NCI-H1436 (cell line): ENCODE measurements around the gene EPB41L4B.
"Not testable (repeated sequence)": the region's sequence is repeated elsewhere in the genome, so short reads cannot be mapped to it uniquely, and the experiment has no call there.

Source experiments
- DNase-seq: peaks from one replicate; lab custom pipeline; 2025; lab: John Stamatoyannopoulos, UW

The EPB41L4B gene

DNA sequence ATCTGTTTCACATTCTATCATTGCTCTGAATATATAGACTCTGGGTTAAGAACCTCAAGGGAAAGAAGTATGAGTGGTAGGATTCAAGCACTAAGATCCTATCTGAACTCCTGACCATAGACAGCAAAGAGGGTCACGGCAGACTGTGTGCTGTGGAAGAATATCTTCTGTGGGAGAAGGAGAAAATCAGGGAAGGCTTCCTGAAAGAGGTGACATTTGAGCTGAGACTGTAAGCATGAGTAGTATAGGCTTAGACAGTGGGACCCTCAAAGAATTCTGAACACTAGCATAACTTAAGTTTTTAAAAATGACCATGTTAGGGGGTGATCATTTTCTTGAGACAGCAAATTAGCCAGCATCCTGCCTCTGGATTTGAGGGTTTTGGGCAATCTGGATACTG, 157.7 kb downstream of the EPB41L4B start:
- no peak for DNase-seq

DNA sequence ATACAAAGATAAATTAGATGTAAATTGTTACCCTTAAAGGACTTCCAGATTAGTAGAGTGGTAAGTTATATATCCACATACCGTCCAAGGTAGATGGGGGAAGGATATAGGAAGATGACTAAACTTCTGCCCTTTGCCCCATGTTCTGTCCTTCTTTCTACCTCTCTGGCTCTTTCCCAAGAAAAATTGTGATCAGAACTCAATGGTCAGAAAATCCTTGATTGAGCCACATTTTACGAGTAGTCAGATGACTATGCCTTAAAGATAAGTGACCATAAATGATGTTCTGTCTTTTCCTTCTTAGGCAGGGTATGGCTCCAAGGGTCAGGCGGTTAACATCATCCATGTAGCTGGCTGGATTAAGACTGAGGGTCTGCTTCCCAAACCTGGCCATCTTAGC, 158.2 kb downstream of the EPB41L4B start:
- no peak for DNase-seq

DNA sequence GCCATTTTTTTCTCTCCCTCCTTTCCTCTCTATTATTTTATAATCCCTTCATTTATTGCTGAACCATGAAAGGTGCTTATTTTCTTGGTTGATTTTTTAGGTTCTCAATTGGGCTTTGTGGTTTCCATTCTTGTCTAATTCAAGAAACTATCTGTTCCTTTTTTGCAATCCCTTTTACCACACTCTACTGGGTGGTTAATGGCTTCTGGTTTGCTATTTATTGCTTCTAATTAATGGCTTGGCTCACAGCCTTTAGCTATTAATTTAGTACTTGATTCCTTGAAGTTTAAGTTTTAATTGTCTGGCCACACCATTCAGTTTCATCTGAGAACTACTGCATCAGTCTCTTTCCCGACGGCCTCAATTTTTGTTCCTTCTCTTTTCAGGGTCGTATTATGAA, 159.4 kb downstream of the EPB41L4B start:
- no peak for DNase-seq

DNA sequence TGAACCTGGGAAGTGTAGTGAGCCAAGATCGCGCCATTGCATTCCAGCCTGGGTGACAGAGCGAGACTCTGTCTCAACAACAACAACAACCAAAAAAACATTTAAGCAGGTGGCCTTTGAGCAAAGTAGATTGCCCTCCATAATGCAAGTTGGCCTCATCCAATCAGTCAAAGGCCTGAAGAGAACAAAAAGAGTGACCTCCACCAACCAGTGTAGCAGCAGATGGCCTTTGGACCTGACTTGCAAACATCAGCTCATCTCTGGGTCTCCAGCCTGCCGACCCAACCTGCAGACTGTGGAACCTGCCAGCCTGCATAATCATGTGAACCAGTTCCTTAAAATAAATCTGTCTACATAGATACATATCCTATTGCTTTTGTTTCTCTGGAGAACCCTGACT, 161.3 kb downstream of the EPB41L4B start:
- DNase-seq = no peak

DNA sequence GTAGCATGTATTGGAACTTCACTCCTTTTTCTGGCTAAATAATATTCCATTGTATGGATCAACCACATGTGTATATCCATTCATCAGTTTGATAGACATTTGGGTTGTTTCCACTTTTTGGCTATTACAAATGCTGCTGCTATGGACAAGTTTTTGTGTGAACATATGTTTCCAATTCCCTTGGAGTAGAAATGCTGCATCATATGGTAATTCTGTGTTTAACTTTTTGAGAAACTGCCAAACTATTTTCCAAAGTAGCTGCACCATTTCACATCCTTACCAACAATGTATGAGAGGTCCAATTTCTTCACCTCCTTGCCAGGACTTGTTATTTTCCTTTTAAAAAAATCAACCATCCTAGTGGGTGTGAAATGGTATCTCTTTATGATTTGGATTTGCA, 162.2 kb downstream of the EPB41L4B start:
- no peak for DNase-seq

DNA sequence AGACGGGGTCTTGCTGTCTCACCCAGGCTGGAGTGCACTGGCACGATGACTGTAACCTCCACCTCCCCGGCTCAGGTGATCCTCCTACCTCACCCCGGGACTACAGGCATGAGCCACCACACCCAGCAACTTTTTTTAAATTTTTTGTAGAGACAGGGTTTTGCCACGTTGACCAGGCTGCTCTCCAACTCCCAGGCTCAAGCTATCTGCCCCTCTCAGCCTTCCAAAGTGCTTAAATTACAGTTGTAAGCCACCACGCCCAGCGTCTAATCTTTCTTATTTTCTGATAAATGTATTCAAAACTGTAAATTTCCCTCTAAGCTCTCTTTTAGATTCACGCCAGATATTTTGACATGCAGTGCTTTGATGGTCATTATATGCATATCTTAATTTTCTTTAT, 164.2 kb downstream of the EPB41L4B start:
- DNase-seq = no peak

DNA sequence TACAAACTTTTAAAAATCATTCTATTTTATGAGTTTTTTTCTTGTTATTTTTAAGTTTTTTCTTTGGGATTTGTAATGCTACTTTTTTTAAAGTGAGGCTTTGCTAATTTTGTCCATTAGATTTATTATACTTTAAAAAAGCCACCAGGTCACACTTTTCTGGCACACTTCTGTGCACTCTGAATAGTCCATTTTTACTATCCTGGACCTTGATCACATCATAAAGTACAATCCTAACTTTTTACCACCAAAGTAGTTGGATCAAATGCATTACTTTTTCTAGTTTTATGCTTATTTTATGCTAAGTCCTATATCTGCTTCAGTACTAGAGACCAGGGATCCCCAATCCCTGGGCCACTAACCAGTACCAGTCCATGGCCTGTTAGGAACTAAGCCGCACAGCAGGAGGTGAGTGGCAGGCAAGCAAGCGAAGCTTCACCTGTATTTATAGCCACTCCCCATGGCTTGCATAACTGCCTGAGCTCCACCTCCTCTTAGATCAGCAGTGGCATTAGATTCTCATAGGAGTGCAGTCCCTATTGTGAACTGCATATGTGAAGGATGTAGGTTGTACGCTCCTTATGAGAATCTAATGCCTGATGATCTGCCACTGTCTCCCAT, 169.8 kb downstream of the EPB41L4B start:
- DNase-seq = no peak

DNA sequence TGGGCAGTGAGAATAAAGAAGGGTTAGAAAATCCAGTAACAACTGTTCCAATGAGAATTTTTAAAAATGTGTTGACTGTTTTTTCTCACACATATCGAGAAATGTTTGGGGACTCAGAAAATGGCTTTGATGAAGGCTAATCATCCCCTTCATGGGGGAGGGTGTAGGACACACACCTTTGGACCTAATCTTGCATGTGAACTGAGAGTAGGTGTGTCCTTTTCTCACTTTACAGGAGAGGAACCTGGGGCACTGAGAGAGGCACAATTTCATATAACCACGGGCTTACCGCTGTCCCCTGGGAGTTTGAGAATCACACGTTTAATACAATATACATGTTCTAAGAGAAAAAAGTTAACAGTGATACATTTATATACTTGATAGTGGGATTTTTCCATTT, 171.1 kb downstream of the EPB41L4B start:
- no peak for DNase-seq

DNA sequence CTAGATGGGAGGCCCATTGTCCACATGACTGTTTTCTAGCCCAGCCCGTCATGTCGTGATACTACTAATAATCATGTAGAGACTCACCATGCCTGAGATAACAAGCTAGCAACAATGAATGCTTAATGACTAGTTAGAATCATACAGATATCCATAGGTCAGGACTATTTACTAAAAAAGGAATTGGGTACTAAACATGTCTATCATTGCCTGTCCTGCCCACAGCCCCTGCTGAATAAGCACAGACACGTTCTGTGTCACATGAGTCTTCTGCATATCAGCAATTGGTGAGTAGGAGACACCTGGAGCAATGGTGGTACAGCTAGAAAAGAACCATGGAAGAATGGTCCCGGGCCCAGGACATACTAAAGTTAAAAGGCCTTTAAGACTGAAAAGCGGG, 171.8 kb downstream of the EPB41L4B start:
- no peak for DNase-seq

DNA sequence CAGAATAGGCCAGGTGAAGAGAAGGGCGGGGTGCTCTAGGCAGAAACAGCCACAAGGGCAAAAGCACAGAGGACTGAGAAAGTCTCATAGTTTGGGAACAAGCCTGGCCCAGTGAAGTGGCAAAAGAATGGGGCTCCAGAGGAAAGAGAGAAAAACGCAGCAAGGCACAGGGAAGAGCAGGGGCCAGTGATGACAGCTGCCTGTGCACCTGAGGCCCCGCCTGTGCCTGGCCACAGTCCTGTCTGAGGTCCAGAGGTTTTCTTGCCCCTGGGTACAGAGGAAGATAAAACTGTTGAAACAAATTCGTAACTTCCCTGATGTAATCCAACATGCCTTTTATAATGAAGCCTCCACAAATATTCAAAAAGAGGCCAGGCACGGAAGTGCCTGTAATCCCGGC, 175.8 kb downstream of the EPB41L4B start:
- DNase-seq = no peak

DNA sequence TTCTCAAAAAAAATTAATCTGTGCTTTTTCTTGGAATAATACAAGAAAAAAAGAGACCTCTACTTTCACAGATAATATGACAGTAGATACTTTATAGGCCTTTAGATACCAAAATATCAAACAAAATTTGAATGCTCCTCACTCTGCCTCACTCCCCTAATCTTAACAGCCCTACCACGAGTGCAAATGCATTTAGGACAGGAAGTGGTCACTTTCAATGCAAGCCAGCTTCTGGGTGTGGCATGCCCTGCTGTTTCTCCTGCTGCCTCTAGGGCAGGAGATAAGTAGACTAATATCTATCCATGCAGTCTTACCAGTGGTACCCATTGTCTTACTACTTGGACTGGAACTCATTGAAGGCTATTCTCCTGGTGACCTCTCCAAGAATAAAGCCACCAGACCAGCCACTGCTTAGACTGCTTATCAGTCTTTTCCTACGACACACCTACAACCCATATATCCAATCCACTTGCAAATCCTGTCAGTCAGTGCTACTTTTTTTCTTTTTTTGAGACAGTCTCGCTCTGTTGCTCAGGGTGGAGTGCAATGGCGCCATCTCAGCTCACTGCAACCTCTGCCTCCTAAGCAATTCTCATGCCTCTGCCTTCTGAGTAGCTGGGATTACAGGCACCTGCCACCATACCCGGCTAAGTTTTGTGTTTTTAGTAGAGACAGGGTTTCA, 176.8 kb downstream of the EPB41L4B start:
- DNase-seq = no peak

DNA sequence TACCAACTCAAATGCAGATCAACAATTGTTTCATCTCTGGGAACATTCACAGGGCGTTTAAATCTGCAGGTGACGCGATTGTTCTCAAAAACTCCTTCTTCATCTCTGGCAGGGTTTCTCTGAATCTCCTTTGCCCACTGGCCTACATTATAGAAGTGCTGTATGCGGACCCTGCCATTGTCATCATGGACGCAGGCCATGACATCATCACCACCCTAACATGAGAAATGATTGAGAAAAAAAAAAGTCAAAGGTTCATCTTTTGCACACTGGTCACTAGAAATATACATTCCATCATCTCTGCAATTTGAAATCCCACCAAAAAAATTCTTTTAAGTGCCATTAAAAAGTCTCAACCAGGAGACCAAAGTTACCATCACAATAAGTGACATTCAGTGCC, 179.5 kb downstream of the EPB41L4B start:
- DNase-seq = no peak

DNA sequence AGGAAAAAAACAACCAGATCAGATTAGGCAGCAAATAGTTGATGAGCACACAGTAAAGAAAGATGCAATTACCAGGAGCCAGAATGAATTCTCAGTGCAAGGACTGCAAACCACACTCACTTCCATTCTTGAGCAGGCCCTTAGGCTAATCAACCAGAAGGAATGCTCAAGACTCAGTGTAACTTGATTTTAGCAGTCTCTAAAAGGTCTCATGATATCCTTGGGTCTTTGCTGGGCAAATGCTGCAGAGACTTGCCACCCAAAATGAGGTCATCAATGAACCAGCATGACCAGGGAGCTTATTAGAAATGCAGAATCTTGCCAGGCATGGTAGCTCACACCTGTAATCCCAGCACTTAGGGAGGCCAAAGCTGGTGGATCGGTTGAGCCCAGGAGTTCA, 181.0 kb downstream of the EPB41L4B start:
- DNase-seq = no peak

DNA sequence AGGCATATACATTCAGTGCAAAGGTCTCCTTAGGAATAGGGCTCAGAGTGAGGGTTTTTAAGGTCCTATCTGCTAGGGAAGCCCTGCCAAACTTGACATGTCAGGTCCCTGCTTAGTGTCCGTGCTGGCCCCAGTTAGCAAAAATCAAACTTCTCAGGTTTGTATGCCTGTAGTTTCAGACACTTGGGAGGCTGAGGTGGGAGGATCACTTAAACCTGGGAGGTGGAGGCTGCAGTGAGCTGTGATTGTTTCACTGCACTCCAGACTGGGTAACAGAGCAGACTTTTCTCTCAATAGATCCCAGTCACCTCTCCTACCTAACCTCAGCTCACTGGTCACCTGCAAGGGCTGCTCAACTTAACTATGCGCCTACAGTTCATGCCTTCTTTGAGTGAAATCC, 182.4 kb downstream of the EPB41L4B start:
- no peak for DNase-seq

DNA sequence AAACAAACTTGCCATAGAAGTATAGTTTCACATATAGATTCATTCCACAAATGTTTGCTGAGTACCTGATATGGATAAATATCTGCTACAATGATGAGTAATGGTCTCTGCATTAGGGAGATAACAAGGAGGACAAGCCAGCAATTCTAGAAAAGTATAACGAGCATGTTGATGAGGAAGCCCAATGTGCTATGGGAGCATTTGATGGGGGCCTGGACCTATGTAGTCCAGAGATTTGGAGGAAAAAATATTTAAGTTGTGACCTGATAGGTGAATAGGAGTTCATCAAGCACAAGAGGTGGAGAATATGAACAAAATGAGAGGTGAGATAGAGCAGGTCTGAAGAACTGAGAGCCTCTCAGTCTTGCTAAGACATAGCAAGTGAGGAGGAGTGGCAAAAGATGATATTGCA, 186.7 kb downstream of the EPB41L4B start:
- DNase-seq = no peak

DNA sequence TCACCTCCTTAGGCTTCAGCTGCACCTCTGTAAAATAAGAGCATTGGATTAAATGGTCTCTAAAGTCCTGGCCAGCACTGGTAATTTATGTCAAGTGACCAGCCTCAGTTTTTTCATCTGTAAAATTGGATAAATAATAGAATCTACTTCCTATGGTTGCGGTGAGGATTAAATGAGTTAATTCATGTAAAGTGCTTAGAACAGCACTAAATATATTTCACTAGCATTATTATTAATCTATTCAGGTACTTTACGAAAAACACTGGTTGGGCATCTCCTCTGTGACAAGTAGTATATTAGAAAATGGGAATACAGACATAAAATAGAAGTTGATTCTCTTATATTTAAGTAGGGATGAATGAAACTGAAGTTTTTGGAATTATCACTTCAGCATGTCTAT, 187.3 kb downstream of the EPB41L4B start:
- DNase-seq = no peak

DNA sequence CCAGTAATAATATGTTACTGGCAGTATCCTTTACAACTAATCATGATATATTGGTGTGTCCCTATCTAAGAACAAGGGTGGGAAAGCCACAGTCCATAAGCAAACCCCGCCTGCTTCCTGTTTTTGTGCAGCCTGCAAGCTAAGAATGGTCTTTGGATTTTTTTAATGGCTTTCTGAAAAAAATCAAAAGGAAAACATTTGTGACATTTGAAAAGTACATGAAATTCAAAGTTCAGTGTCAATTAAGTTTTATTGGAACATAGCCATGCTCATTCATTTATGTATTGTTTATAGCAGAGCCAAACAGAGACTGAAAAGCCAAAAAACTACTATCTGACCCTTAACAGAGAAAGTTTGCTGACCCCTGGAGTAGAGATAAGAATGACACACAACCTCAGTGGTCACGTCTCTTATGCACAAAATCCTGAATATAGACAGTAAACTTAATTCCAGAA, 188.3 kb downstream of the EPB41L4B start:
- no peak for DNase-seq

DNA sequence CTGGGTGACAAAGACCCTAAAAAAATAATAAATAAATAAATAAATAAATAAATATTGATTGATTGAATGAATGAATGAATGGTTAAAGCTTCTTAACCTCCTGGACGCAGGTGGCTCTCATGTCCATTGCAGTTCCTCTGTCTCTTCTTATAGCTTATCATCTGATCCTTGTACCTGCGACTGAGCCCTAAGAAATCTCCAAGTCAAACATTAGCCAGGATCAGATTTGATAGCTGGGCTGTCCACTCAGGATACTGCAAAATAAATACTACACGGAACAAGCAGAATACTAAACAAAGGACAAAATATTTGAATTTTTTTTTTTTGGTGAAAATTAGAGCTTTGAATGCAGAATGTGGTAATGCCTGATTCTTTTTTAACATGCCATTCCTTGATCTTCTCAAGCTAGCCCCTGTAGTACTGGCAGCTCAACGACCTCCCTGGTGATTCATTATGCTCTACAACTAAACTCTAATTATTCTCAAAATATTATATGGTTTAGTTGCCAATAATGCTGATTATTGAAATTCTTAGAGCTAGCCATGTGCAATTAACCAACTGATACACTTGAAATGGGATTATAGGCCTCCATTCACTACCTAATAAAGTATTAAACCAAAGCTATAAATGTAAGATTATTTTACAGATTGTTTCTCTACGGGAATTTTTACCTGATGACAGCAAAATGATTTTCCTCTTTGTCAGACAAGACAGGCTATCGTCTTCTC, 191.2 kb downstream of the EPB41L4B start:
- no peak for DNase-seq

DNA sequence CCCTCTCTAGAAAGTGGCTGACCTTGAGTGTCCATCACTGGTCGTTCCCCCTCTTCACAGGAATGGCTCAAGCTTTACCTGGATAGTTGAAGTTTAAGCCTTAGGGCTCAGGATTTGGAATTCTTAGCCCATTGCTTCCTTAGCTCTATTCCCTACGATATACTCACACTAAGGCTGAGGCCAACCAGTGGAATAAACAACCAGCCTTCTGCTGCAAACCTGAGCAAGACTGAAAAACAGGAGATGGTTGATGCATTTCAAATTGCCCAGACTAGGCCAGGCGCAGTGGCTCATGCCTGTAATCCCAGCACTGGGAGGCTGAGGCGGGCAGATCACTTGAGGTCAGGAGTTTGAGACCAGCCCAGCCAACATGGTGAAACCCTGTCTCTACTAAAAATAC, 194.2 kb downstream of the EPB41L4B start:
- not testable (repeated sequence) for DNase-seq

DNA sequence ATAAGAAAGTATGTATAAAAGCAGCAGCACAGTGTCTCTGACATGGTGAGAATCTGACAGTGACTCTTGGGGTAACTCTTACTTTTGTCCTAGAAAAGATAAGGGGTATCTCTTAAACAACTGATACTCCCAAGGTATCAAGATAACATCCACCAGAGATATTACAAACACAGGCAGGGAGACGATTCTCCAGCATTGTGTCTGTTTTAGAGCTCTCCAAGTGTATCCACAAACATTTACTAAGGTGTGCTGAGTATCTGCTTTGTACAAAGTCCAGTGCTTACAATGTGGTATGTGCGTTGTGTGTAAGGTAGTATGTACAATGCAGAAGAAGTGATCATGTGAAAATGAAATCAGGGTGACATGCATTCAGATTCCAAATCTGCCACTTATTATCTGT, 196.7 kb downstream of the EPB41L4B start:
- no peak for DNase-seq

DNA sequence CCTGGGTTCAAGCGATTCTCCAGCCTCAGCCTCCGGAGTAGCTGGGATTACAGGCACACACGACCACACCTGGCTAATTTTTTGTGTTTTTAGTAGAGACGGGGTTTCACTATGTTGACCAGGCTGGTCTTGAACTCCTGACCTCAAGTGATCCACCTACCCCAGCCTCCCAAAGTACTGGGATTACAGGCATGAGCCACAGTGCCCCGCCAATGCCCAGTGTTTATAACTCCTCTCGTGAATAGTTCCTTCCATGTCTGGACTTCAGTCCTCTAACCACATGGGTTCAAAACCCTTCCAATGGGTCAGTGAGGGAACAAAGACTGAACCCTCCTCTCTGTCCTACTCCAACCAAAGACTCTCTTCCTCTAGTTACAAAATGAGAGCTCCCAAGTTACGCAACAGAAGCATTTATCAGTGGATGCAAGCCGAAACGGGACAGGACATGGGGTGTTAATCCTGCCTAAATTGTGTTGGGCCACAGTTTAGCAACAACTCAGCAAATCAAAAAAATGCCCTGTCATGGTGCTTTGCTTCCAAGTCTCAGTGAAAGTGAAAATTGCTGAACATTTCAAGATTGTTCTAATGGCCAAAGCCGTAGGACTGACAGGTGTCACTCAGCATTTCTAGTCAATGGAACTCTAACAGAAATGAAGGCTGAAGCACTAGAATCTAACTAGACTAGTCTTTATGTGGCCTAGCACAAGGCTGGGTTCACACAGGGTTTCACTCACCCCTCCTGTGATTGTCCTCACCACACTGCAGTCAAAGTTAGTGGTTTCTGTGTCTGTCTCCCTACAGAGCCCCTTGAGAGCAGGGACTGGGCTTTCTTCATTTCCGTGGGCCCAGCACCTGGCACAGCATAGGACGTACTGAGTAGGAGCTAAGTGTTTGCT, 197.9 kb downstream of the EPB41L4B start:
- no peak for DNase-seq
